Activated T-helper 1 cell treated with anti-CD3 and anti-CD28 coated beads, Interleukin-12 subunit alpha, Interleukin-12 subunit beta, Interleukin-2, Interleukin-4 antibody, amounts not matched to agents 30 ng/mL and 10 ng/mL and 1 ng/mL, durations not matched to agents 14 hours and 24 hours and 36 hours (primary cell): ENCODE results near the gene PVR. TPM values are rescaled to one million over a fixed set of nuclear protein-coding genes. Genes with fewer than 3 reads are reported as not detected.
"Not testable (repeated sequence)": the region's sequence is repeated elsewhere in the genome, so short reads cannot be mapped to it uniquely, and the experiment has no call there.

Experiments
- DNase-seq: peaks from one replicate; pipeline ENCODE4 v3.0.0; 2021; ENCODE audit warnings: low spot score
- H3K27ac Mint-ChIP-seq: one replicate; pipeline ENCODE4 v1.8.0; 2021; ENCODE audit warnings: mild to moderate bottlenecking, mixed read lengths
- H3K27me3 Mint-ChIP-seq: one replicate; pipeline ENCODE4 v1.8.0; 2022; ENCODE audit warnings: mild to moderate bottlenecking, moderate library complexity, mixed read lengths; ENCODE audit not compliant: insufficient read depth
- H3K36me3 Mint-ChIP-seq: one replicate; pipeline ENCODE4 v1.8.0; 2021; ENCODE audit warnings: low read depth, mixed read lengths
- H3K4me1 Mint-ChIP-seq: one replicate; pipeline ENCODE4 v1.8.0; 2021; ENCODE audit warnings: low read depth, mixed read lengths
- H3K4me3 Mint-ChIP-seq: one replicate; pipeline ENCODE4 v1.8.0; 2021; ENCODE audit warnings: mild to moderate bottlenecking, moderate library complexity, mixed read lengths
- H3K9me3 Mint-ChIP-seq: one replicate; pipeline ENCODE4 v1.8.0; 2021; ENCODE audit warnings: mixed read lengths
- intact Hi-C: fragments of 100-400 bp; cut with micrococcal nuclease; formaldehyde crosslinking; loops from one replicate; pipeline ENCODE4 v1.15.1; 2024
- total RNA-seq: library from RNA; stranded (reverse); gene quantifications from 2 replicates; pipeline ENCODE4 v1.2.3, GENCODE V29; 2022

Gene PVR
- total RNA-seq, 1 donor from 2014 or later: 20.6 TPM

GRCh38 chr19:44658069-44658733 lies 14.5 kb downstream of the PVR start:
- intact Hi-C loops: no loop called here

GRCh38 chr19:44660081-44660480 lies 16.4 kb downstream of the PVR start:
- H3K9me3 Mint-ChIP-seq: no peaks in the 10 kb centered on the region

More at GRCh38 chr19:44658069-44658733, 14.5 kb downstream of the PVR start:
- Mint-ChIP-seq H3K4me3 (no peak overlapping the region), H3K4me1 (peaks cover 13% of the 10 kb centered on the region), H3K36me3 (peaks cover 2% of the 10 kb centered on the region), H3K27me3 (no peaks in the 10 kb centered on the region), H3K9me3 (no peaks in the 10 kb centered on the region), H3K27ac (no peak overlapping the region)
- no peak for DNase-seq

GRCh38 chr19:44661205-44661604 lies 17.5 kb downstream of the PVR start:
- intact Hi-C loops: no loop called here
- Mint-ChIP-seq H3K36me3 (no peaks in the 10 kb centered on the region), H3K4me1 (peaks cover 7% of the 10 kb centered on the region), H3K27me3 (no peaks in the 10 kb centered on the region), H3K27ac (no peak overlapping the region), H3K4me3 (no peak overlapping the region), H3K9me3 (no peaks in the 10 kb centered on the region)
- no peak for DNase-seq

More at GRCh38 chr19:44660081-44660480, 16.4 kb downstream of the PVR start:
- Mint-ChIP-seq H3K27ac (no peak overlapping the region), H3K4me1 (peaks cover 7% of the 10 kb centered on the region), H3K27me3 (no peaks in the 10 kb centered on the region), H3K36me3 (no peaks in the 10 kb centered on the region), H3K4me3 (no peak overlapping the region)
- no peak for DNase-seq
- intact Hi-C loops: no loop called here

- Mint-ChIP-seq H3K9me3 (no peaks in the 10 kb centered on the region), H3K27me3 (no peaks in the 10 kb centered on the region), H3K27ac (no peak overlapping the region), H3K4me3 (no peak overlapping the region), H3K4me1 (peaks cover 6% of the 10 kb centered on the region), H3K36me3 (no peaks in the 10 kb centered on the region)
- DNase-seq: no peak
- intact Hi-C loops: no loop called here
Observed at GRCh38 chr19:44661904-44662303, 18.2 kb downstream of the PVR start.

- intact Hi-C loops: no loop called here
- Mint-ChIP-seq H3K9me3 (no peaks in the 10 kb centered on the region), H3K4me3 (no peak overlapping the region), H3K27me3 (no peaks in the 10 kb centered on the region), H3K27ac (no peak overlapping the region), H3K4me1 (no peaks in the 10 kb centered on the region), H3K36me3 (no peaks in the 10 kb centered on the region)
- no peak for DNase-seq
Observed at GRCh38 chr19:44662691-44663385, 19.1 kb downstream of the PVR start.

GRCh38 chr19:44663996-44664395 lies 20.3 kb downstream of the PVR start:
- Mint-ChIP-seq H3K27ac (no peak overlapping the region), H3K4me3 (no peak overlapping the region), H3K27me3 (no peaks in the 10 kb centered on the region), H3K9me3 (no peaks in the 10 kb centered on the region), H3K36me3 (no peaks in the 10 kb centered on the region), H3K4me1 (no peaks in the 10 kb centered on the region)
- no peak for DNase-seq
- intact Hi-C loops: no loop called here

- intact Hi-C loops: no loop called here
- no peak overlapping the region for H3K4me3 Mint-ChIP-seq
- no peaks in the 10 kb centered on the region for H3K27me3 Mint-ChIP-seq
- no peaks in the 10 kb centered on the region for H3K9me3 Mint-ChIP-seq
- H3K4me1 Mint-ChIP-seq: no peaks in the 10 kb centered on the region
- DNase-seq: no peak
- no peak overlapping the region for H3K27ac Mint-ChIP-seq
- H3K36me3 Mint-ChIP-seq: no peaks in the 10 kb centered on the region
Observed at GRCh38 chr19:44664976-44665375, 21.3 kb downstream of the PVR start.

- no peak overlapping the region for H3K27ac Mint-ChIP-seq
- H3K9me3 Mint-ChIP-seq: no peaks in the 10 kb centered on the region
- H3K4me1 Mint-ChIP-seq: no peaks in the 10 kb centered on the region
Observed at GRCh38 chr19:44666852-44667556, 23.3 kb downstream of the PVR start.

GRCh38 chr19:44668985-44669764 lies 25.5 kb downstream of the PVR start:
- Mint-ChIP-seq H3K4me3 (no peak overlapping the region), H3K36me3 (no peaks in the 10 kb centered on the region), H3K9me3 (no peaks in the 10 kb centered on the region), H3K27ac (no peak overlapping the region), H3K27me3 (peaks cover 4% of the 10 kb centered on the region), H3K4me1 (no peaks in the 10 kb centered on the region)
- DNase-seq: no peak
- intact Hi-C loops: no loop called here

More at GRCh38 chr19:44666852-44667556, 23.3 kb downstream of the PVR start:
- no peaks in the 10 kb centered on the region for H3K36me3 Mint-ChIP-seq
- no peak for DNase-seq
- H3K4me3 Mint-ChIP-seq: no peak overlapping the region
- intact Hi-C loops: no loop called here
- no peaks in the 10 kb centered on the region for H3K27me3 Mint-ChIP-seq

GRCh38 chr19:44670027-44670426 lies 26.3 kb downstream of the PVR start:
- intact Hi-C loops, DNase-seq, H3K4me1 Mint-ChIP-seq, H3K27ac Mint-ChIP-seq, H3K27me3 Mint-ChIP-seq, H3K9me3 Mint-ChIP-seq, H3K36me3 Mint-ChIP-seq, H3K4me3 Mint-ChIP-seq: not testable (repeated sequence)

- Mint-ChIP-seq H3K27me3 (peaks cover 4% of the 10 kb centered on the region), H3K36me3 (no peaks in the 10 kb centered on the region), H3K4me3 (no peak within 1 kb of the TSS), H3K4me1 (no peaks in the 10 kb centered on the region), H3K27ac (no peak within 1 kb of the TSS), H3K9me3 (no peaks in the 10 kb centered on the region)
- DNase-seq: no peak
- intact Hi-C loops: no loop called here
Observed at GRCh38 chr19:44671400-44671799, 27.7 kb downstream of the PVR start, which contains the start of gene CEACAM19. CEACAM19 (plus strand) TSS chr19:44671482; CDS start chr19:44671932, 450 bp downstream.

GRCh38 chr19:44672226-44672625 lies 28.5 kb downstream of the PVR start:
- H3K27ac Mint-ChIP-seq: no peak overlapping the region
- H3K4me1 Mint-ChIP-seq: no peaks in the 10 kb centered on the region
- DNase-seq: no peak

More at GRCh38 chr19:44672226-44672625, 28.5 kb downstream of the PVR start:
- H3K9me3 Mint-ChIP-seq: no peaks in the 10 kb centered on the region
- intact Hi-C loops: no loop called here
- H3K4me3 Mint-ChIP-seq: no peak overlapping the region
- peaks cover 6% of the 10 kb centered on the region for H3K27me3 Mint-ChIP-seq
- no peaks in the 10 kb centered on the region for H3K36me3 Mint-ChIP-seq
